WTC11 (cell line): Measurements from ENCODE around the gene CRACDL. TPM values are rescaled to one million over a fixed set of nuclear protein-coding genes. Genes with fewer than 3 reads are reported as not detected.

Source experiments
- ATAC-seq: fragments of 200-7000 bp; cut with Tn5 transposase; 2 replicates; pipeline ENCODE4 v1.10.0; 2021; ENCODE audit warnings: mild to moderate bottlenecking, moderate library complexity
- CTCF ChIA-PET: fragments of 300-600 bp; sonication (Branson Sonifier 250); formaldehyde crosslinking; loops from one replicate; lab custom pipeline; 2021; ENCODE audit warnings: antibody characterized with exemption; lab: Charles Lee
- POLR2A ChIA-PET: fragments of 350-600 bp; sonication (Branson Sonifier 250); formaldehyde crosslinking; loops from one replicate; lab custom pipeline; 2021; ENCODE audit warnings: antibody characterized with exemption; lab: Charles Lee
- DNase-seq: peaks from one replicate; pipeline ENCODE4 v3.0.0; 2021; ENCODE audit warnings: low spot score
- H3K27ac Mint-ChIP-seq: 2 replicates; pipeline ENCODE4 v1.8.0; 2021; ENCODE audit warnings: mixed read lengths
- H3K27me3 Mint-ChIP-seq: 2 replicates; pipeline ENCODE4 v1.8.0; 2021; ENCODE audit warnings: low read depth, mild to moderate bottlenecking, moderate library complexity, mixed read lengths
- H3K36me3 Mint-ChIP-seq: 2 replicates; pipeline ENCODE4 v1.8.0; 2021; ENCODE audit warnings: mixed read lengths
- H3K4me1 Mint-ChIP-seq: 2 replicates; pipeline ENCODE4 v1.8.0; 2022; ENCODE audit warnings: mixed read lengths
- H3K4me3 Mint-ChIP-seq: 2 replicates; pipeline ENCODE4 v1.8.0; 2021; ENCODE audit warnings: mild to moderate bottlenecking, moderate library complexity, mixed read lengths
- H3K9me3 Mint-ChIP-seq: 2 replicates; pipeline ENCODE4 v1.8.0; 2021; ENCODE audit warnings: mixed read lengths
- ESRRA ChIP-seq: sonication (generic); formaldehyde crosslinking; IDR thresholded peaks from 2 replicates; pipeline ENCODE4 v1.8.1; 2022; ENCODE audit warnings: mild to moderate bottlenecking, missing genetic modification reagents, borderline replicate concordance
- ETV6 ChIP-seq: sonication (generic); formaldehyde crosslinking; IDR thresholded peaks from 2 replicates; pipeline ENCODE4 v1.8.1; 2022; ENCODE audit warnings: mild to moderate bottlenecking, missing genetic modification reagents
- GRHL2 ChIP-seq: fragments of 250-450 bp; sonication (Bioruptor Pico); IDR thresholded peaks from 2 replicates; pipeline ENCODE4 v1.8.0; 2022; ENCODE audit warnings: mild to moderate bottlenecking, moderate library complexity; ENCODE audit not compliant: insufficient replicate concordance, severe bottlenecking
- GTF2I ChIP-seq: fragments of 250-450 bp; sonication (Bioruptor Pico); conservative IDR thresholded peaks from 2 replicates; pipeline ENCODE4 v1.4.0; 2021; ENCODE audit warnings: mild to moderate bottlenecking
- JAZF1 ChIP-seq: fragments of 250-450 bp; sonication (Bioruptor Pico); IDR thresholded peaks from 2 replicates; pipeline ENCODE4 v1.9.0; 2021; ENCODE audit warnings: moderate library complexity, mild to moderate bottlenecking, inconsistent platforms
- MYBL2 ChIP-seq: sonication (generic); formaldehyde crosslinking; IDR thresholded peaks from 2 replicates; pipeline ENCODE4 v1.8.1; 2023; ENCODE audit warnings: mild to moderate bottlenecking, moderate library complexity, missing genetic modification reagents
- NR3C1 ChIP-seq: sonication (generic); formaldehyde crosslinking; conservative IDR thresholded peaks from 2 replicates; pipeline ENCODE4 v1.8.1; 2023; ENCODE audit warnings: low read depth, mild to moderate bottlenecking, missing genetic modification reagents
- PRRX2 ChIP-seq: fragments of 250-450 bp; sonication (Bioruptor Pico); IDR thresholded peaks from 2 replicates; pipeline ENCODE4 v1.8.0; 2021; ENCODE audit warnings: mild to moderate bottlenecking
- RELA ChIP-seq: sonication (generic); formaldehyde crosslinking; IDR thresholded peaks from 2 replicates; pipeline ENCODE4 v1.8.1; 2022; ENCODE audit warnings: missing genetic modification reagents, mild to moderate bottlenecking, borderline replicate concordance
- total RNA-seq: library from RNA; stranded (reverse); gene quantifications from 3 replicates; pipeline ENCODE4 v1.2.3, GENCODE V29; 2021
- TF ChIP-seq, protein P1 (sequence below): fragments of 250-450 bp; sonication (Bioruptor Pico); IDR thresholded peaks from 2 replicates; pipeline ENCODE4 v1.9.0; 2021; ENCODE audit warnings: mild to moderate bottlenecking
- TF ChIP-seq, protein P2 (sequence below): sonication (generic); formaldehyde crosslinking; IDR thresholded peaks from 2 replicates; pipeline ENCODE4 v1.8.1; 2022; ENCODE audit warnings: mild to moderate bottlenecking, moderate library complexity, missing genetic modification reagents
- TF ChIP-seq, protein P3 (sequence below): fragments of 200-600 bp; IDR thresholded peaks from 2 replicates; pipeline ENCODE4 v1.8.0; 2022; ENCODE audit warnings: antibody characterized with exemption

Gene CRACDL
- total RNA-seq, 1 experiment from 2014 or later: 0.72 TPM

DNA sequence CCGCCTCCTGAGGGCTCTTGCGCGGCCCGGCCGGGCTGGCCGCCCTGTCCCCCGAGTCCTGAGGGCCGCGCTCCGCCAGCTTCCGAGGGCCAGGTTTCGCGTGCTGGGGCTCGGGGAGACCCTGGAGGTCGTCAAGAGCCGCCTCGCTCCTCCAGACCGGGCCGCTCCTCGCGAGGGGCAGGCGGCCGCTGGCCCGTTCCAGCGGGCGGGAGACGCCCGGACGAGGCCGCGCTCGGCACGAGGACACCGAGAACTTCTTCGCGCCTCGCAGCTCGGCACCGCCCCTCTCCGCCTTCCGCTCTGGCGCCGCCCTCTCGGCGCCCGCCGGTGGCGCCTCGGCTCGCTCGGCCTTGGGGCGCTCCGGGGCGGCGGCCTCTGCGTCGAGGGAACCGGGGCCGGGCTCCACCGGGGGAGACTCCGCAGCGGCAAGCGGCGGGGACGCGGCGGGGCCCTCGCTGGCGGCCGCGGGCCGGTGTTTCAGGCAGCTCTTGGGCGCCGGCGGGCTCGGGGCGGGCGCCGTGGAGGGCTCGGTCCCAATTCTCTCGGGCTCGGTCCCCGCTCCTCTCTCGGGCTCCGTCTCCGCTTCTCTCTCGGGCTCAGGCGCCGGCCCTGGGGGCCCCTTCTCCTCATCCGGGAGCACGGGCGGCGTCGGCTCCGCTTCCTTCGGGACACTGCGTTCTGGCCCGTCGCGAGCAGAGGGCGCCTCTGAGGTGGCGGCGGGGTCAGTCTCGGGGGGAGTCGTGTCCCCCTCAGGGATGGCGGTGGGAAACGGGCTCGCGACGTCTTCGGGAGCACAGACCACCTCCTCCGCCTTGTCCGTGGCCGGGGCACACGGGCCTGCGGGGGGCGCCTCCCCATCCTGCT lies 113.5 kb downstream of the CRACDL start (continued):
- TF ChIP-seq, protein P1, sequence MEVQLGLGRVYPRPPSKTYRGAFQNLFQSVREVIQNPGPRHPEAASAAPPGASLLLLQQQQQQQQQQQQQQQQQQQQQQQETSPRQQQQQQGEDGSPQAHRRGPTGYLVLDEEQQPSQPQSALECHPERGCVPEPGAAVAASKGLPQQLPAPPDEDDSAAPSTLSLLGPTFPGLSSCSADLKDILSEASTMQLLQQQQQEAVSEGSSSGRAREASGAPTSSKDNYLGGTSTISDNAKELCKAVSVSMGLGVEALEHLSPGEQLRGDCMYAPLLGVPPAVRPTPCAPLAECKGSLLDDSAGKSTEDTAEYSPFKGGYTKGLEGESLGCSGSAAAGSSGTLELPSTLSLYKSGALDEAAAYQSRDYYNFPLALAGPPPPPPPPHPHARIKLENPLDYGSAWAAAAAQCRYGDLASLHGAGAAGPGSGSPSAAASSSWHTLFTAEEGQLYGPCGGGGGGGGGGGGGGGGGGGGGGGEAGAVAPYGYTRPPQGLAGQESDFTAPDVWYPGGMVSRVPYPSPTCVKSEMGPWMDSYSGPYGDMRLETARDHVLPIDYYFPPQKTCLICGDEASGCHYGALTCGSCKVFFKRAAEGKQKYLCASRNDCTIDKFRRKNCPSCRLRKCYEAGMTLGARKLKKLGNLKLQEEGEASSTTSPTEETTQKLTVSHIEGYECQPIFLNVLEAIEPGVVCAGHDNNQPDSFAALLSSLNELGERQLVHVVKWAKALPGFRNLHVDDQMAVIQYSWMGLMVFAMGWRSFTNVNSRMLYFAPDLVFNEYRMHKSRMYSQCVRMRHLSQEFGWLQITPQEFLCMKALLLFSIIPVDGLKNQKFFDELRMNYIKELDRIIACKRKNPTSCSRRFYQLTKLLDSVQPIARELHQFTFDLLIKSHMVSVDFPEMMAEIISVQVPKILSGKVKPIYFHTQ (CRISPR knock-in tag): no peak
- TF ChIP-seq NR3C1 (CRISPR knock-in tag): 0 out of 2 replicates have a peak, but pooled peaks have one; percentile 41

DNA sequence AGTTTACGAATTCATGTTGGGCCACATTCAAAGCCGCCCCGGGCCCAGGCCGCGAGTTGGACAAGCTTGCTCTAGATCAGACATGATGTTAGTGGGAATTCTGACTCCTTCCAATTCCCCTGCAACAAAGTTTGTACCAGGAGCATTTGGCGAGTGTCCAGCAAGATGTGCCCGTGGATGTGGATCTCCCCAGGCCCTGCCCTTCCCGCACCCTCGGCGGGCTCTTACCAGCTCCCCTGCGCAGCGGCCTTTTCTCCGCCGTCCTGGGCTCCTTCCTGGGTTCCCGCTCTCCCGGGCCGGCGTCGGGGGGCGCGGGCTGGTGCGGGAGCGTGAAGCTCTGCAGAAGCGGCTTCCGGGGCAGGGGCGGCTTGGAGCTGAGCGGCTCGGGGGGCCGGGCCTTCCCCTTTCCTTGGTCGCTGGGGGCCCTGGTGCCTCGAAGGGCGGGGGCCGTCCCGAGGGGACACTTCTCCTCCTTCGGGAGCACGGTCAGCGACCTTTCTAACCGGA lies 114.3 kb downstream of the CRACDL start:
- H3K9me3 Mint-ChIP-seq: no peaks in the 10 kb centered on the region
- H3K4me3 Mint-ChIP-seq: no peak overlapping the region
- CTCF ChIA-PET: interaction anchor here (0.6 to 4.0 kb wide), 11 partner anchors 8 to 201 kb away, joined by 3 to 31 read pairs (median 4); partner anchors contain the start of gene MGAT4A
- H3K4me1 Mint-ChIP-seq: peaks cover 5% of the 10 kb centered on the region; the same call in 1 of the 2 replicates
- ATAC-seq: no peak
- POLR2A ChIA-PET: interaction anchor here (0.7 kb wide), 1 partner anchor 643 kb away, joined by 3 read pairs; no protein-coding TSS in a partner anchor
- TF ChIP-seq, protein P2, sequence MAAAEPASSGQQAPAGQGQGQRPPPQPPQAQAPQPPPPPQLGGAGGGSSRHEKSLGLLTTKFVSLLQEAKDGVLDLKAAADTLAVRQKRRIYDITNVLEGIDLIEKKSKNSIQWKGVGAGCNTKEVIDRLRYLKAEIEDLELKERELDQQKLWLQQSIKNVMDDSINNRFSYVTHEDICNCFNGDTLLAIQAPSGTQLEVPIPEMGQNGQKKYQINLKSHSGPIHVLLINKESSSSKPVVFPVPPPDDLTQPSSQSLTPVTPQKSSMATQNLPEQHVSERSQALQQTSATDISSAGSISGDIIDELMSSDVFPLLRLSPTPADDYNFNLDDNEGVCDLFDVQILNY (CRISPR knock-in tag): no peak
- DNase-seq: no peak
- peaks cover 44% of the 10 kb centered on the region for H3K27me3 Mint-ChIP-seq
- H3K36me3 Mint-ChIP-seq: no peaks in the 10 kb centered on the region
- no peak overlapping the region for H3K27ac Mint-ChIP-seq

DNA sequence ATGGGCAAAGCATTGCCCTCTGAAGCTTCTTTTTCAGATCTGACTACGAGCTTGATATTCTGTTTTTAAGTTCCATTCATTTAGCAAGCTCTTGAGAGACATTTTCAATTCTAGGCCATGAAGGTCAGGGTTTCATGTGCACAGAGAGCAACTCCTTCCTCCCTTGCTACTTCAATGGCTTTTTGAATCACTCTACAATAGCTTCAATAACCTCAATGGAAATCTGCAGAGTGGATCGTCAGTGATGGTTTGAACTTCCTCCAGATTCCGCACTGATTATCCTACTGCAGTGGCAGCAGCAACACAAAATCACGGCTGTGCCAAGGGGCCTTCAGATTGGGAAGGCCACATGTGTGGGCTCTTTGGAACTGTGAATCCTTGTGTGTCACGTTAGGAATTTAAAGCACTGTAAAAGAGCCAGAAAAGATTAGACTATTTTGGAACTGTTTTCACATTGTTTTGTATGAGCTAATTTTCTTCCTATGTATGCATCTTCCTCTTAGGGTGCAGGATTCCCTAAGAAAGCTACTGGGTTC lies 116.7 kb downstream of the CRACDL start:
- CTCF ChIA-PET: interaction anchor here (1.9 kb wide), 1 partner anchor 170 kb away, joined by 5 read pairs; no protein-coding TSS in a partner anchor
- TF ChIP-seq ESRRA: no peak
- no peak for TF ChIP-seq MYBL2 (CRISPR knock-in tag)
- no peak for TF ChIP-seq ETV6 (CRISPR knock-in tag)
- Mint-ChIP-seq H3K36me3 (no peaks in the 10 kb centered on the region), H3K27me3 (peaks cover 32% of the 10 kb centered on the region), H3K9me3 (no peaks in the 10 kb centered on the region), H3K27ac (no peak overlapping the region), H3K4me3 (no peak overlapping the region), H3K4me1 (peaks cover 5% of the 10 kb centered on the region; the same call in 1 of the 2 replicates)
- DNase-seq: no peak
- ATAC-seq: no peak
- POLR2A ChIA-PET: no interaction called here

DNA sequence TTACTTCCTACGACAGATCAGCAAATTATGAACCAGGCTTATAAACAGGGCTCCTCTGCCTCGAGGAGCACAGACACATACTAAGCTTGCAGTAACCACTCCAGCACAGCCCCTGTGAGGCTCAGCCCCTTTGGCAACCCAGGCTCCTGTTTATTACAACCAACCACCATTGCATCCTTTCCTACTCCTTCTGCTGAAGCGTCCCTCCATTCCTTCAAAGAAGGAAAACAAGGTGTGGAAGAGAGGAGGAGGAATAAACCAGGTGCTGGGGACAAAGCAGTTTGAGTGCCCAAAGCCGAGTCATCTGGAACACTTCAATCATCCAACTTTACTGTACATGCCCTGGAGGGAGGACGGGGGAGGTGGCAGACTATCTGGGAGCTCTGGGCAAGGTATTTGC lies 117.9 kb downstream of the CRACDL start:
- TF ChIP-seq PRRX2 (CRISPR knock-in tag): no peak
- TF ChIP-seq, protein P3, sequence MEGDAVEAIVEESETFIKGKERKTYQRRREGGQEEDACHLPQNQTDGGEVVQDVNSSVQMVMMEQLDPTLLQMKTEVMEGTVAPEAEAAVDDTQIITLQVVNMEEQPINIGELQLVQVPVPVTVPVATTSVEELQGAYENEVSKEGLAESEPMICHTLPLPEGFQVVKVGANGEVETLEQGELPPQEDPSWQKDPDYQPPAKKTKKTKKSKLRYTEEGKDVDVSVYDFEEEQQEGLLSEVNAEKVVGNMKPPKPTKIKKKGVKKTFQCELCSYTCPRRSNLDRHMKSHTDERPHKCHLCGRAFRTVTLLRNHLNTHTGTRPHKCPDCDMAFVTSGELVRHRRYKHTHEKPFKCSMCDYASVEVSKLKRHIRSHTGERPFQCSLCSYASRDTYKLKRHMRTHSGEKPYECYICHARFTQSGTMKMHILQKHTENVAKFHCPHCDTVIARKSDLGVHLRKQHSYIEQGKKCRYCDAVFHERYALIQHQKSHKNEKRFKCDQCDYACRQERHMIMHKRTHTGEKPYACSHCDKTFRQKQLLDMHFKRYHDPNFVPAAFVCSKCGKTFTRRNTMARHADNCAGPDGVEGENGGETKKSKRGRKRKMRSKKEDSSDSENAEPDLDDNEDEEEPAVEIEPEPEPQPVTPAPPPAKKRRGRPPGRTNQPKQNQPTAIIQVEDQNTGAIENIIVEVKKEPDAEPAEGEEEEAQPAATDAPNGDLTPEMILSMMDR: no peak
- TF ChIP-seq GRHL2 (CRISPR knock-in tag): no peak
- no peak for TF ChIP-seq RELA (CRISPR knock-in tag)
- TF ChIP-seq NR3C1 (CRISPR knock-in tag): no peak
- no peak for TF ChIP-seq JAZF1 (CRISPR knock-in tag)
- no peak for TF ChIP-seq GTF2I (CRISPR knock-in tag)
- no peak overlapping the region for H3K4me3 Mint-ChIP-seq
- no peaks in the 10 kb centered on the region for H3K4me1 Mint-ChIP-seq
- H3K9me3 Mint-ChIP-seq: no peaks in the 10 kb centered on the region
- ChIA-PET CTCF (interaction anchor here (1.2 kb wide), 1 partner anchor 169 kb away, joined by 3 read pairs; no protein-coding TSS in a partner anchor), POLR2A (no interaction called here)
- H3K27ac Mint-ChIP-seq: no peak overlapping the region
- H3K27me3 Mint-ChIP-seq: peaks cover 21% of the 10 kb centered on the region
- ATAC-seq (no peak), DNase-seq (no peak)
- H3K36me3 Mint-ChIP-seq: no peaks in the 10 kb centered on the region
